NCI-H128 (cell line): ENCODE data around the gene SBK1.
"Not testable (repeated sequence)": the region's sequence is repeated elsewhere in the genome, so short reads cannot be mapped to it uniquely, and the experiment has no call there.

Experiments
- DNase-seq: peaks from one replicate; lab custom pipeline; 2025; ENCODE audit not compliant: unreplicated experiment; lab: John Stamatoyannopoulos, UW

SBK1 gene

GRCh38 chr16:28330232-28330631 is 37.9 kb downstream of the SBK1 start:
- not testable (repeated sequence) for DNase-seq

GRCh38 chr16:28330981-28331380 is 38.7 kb downstream of the SBK1 start:
- not testable (repeated sequence) for DNase-seq

GRCh38 chr16:28332632-28333031 is 40.3 kb downstream of the SBK1 start:
- DNase-seq: not testable (repeated sequence)

GRCh38 chr16:28335678-28336077 is 43.4 kb downstream of the SBK1 start:
- not testable (repeated sequence) for DNase-seq

- DNase-seq: not testable (repeated sequence)
Measured at GRCh38 chr16:28336940-28337710, 44.8 kb downstream of the SBK1 start.

GRCh38 chr16:28338230-28338629 is 45.9 kb downstream of the SBK1 start:
- DNase-seq: not testable (repeated sequence)

- DNase-seq: not testable (repeated sequence)
Measured at GRCh38 chr16:28362600-28362999, 70.3 kb downstream of the SBK1 start.

- DNase-seq: not testable (repeated sequence)
Measured at GRCh38 chr16:28363408-28363807, 71.1 kb downstream of the SBK1 start, which contains the start of gene NPIPB6. TSS of gene NPIPB6 (minus strand) at chr16:28363508. CDS start at chr16:28362822, 686 bp downstream.

GRCh38 chr16:28364268-28365173 is 72.2 kb downstream of the SBK1 start:
- not testable (repeated sequence) for DNase-seq

GRCh38 chr16:28367926-28368325 is 75.6 kb downstream of the SBK1 start:
- not testable (repeated sequence) for DNase-seq
